C4-2B (cell line): ENCODE data around the gene FCRL2.

Experiments used
- ZFX ChIP-seq: fragments of 450-650 bp; IDR thresholded peaks from 2 replicates; pipeline ENCODE4 v1.6.1; 2017
- TF ChIP-seq, protein P1 (sequence below): fragments of 450-650 bp; conservative IDR thresholded peaks from 2 replicates; pipeline ENCODE4 v1.5.1; 2017; ENCODE audit warnings: mild to moderate bottlenecking

DNA sequence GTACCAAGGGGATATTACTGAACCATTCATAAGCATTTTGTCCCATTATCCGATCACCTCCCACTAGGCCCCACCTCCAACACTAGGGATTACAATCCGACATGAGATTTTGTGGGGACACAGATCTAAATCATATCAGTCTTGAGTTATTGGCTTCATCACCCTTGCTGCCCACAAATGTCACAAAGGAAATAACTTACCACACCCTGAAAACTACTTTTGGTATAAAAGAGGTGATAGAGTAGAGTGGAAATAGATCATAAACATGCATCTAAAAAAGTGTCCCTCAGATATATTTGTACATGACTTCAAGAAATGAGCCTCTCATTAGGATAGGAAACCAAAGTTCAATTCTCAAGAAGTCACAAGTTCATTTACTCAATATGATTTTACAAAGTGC is 53.8 kb downstream of the FCRL2 start:
- TF ChIP-seq, protein P1, sequence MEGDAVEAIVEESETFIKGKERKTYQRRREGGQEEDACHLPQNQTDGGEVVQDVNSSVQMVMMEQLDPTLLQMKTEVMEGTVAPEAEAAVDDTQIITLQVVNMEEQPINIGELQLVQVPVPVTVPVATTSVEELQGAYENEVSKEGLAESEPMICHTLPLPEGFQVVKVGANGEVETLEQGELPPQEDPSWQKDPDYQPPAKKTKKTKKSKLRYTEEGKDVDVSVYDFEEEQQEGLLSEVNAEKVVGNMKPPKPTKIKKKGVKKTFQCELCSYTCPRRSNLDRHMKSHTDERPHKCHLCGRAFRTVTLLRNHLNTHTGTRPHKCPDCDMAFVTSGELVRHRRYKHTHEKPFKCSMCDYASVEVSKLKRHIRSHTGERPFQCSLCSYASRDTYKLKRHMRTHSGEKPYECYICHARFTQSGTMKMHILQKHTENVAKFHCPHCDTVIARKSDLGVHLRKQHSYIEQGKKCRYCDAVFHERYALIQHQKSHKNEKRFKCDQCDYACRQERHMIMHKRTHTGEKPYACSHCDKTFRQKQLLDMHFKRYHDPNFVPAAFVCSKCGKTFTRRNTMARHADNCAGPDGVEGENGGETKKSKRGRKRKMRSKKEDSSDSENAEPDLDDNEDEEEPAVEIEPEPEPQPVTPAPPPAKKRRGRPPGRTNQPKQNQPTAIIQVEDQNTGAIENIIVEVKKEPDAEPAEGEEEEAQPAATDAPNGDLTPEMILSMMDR = no peak
- no peak for TF ChIP-seq ZFX
